ENCODE results near the gene FBXO24.

Gene FBXO24

DNA sequence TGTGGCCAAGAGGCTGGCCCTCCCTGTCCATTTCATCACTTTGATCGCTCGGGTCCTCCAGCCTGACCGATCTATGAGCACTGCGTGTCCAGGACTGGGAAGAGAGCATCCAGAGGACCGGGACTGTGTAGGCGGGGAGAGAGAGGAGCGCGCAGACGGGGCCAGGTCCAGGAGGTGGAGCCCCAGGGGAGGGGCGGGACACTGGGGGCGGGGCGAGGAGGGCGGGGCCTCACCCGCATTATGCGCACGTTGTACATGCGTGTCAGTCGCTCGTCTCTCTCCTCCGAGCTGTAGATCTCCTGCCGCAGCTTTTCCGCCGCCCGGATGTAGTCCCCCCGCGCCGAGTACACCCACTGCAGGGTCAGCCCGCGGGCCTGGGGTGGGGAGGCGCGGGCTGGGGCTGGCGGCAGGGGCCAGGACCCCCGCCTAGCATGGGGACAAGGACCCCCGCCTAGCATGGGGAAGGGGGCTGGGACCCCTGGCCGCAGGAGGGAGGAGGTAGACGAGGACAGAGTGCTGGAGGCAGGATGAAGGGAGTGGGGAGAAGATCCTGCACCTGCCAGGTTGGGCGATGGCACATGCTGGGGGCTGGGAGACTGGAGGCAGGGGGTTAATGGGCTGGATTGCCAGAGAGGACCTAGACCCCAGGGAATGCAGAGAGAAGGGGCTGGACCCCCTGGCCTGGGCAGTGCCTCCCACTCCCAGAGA lies 40.6 kb downstream of the FBXO24 start:
- DNase-seq, result no peak

GRCh38 chr7:100627238-100627549 lies 41.1 kb downstream of the FBXO24 start:
- DNase-seq, result no peak

DNA sequence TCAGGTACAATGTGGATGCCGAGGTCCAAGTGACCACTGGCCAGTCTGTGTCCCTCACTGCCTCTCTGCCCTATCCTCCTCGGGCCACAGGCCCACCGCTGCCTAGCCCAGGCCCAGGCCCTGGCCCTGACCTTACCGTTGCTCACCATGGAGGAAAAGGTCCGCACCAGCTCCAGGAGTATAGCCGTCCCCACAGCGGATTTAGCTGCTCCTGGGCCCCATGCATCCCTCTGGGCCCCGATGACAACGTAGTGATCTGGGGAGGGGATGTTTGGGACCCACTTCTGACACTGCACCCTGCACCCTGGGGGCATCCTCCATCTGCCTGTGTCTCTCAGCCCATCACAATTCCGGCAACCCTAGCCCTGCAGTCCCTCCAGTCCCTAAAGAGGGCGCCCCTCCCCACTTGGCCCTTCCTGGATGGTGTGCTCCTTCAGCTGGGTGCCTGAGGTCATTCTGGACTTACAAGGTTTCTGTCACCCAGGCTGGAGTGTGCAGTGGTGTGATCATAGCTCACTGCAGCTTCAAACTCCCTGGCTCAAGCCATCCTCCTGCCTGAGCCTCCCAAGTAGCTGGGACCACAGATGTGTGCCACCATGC lies 43.1 kb downstream of the FBXO24 start:
- DNase-seq, result no peak

- no peak for DNase-seq
These were observed 43.9 kb downstream of the FBXO24 start for GRCh38 chr7:100630066-100630465.

DNA sequence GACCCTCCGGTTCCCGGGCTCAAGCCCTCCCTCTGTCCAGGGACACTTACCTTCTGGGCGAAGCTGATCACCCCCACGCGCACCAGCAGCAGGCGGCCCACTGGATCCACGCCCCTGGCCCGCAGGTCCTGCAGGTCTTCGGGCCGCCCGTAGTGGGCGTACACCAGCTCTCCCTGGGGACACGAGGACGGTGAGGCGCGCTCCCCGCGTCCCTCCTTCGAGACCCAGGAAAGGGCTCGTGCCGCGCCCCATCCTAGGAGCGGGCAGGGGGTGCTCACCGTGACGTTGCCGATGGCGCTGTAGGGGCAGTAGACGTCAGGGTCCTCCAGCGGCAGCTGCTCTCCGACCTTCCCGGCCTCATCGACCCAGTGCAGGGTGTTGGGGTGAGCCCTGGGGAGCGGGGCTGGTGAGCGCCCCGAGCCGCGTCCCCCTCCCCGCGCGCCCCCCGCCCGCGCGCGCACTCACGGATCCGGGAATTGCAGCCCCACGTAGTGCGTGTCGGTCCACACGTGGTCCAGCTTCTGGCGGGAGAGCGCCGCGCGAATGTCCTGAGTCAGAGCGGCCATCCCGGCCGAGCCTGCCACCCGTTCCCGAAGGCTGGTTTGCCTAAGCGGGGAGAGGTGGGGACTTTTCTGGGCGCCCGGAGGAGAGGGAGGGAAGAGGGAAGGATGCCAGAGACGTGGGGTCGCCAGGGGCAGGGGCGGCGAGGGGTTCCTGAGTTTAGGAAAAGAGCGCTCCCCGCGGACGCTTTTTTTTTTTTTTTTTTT lies 47.0 kb downstream of the FBXO24 start:
- peak; percentile 71 for DNase-seq

GRCh38 chr7:100639995-100640516 lies 53.9 kb downstream of the FBXO24 start:
- DNase-seq, result no peak

GRCh38 chr7:100640517-100641440 lies 54.7 kb downstream of the FBXO24 start:
- DNase-seq, result no peak

GRCh38 chr7:100641463-100641859 lies 55.3 kb downstream of the FBXO24 start, which contains the start of gene TFR2:
Gene TFR2 (minus strand): TSS chr7:100641552. CDS start chr7:100641509, 43 bp downstream.
- DNase-seq, result no peak

GRCh38 chr7:100641860-100642533 lies 55.9 kb downstream of the FBXO24 start:
- no peak for DNase-seq

- DNase-seq, result peak; percentile 85
These were observed 56.4 kb downstream of the FBXO24 start for GRCh38 chr7:100642534-100642907.

DNA sequence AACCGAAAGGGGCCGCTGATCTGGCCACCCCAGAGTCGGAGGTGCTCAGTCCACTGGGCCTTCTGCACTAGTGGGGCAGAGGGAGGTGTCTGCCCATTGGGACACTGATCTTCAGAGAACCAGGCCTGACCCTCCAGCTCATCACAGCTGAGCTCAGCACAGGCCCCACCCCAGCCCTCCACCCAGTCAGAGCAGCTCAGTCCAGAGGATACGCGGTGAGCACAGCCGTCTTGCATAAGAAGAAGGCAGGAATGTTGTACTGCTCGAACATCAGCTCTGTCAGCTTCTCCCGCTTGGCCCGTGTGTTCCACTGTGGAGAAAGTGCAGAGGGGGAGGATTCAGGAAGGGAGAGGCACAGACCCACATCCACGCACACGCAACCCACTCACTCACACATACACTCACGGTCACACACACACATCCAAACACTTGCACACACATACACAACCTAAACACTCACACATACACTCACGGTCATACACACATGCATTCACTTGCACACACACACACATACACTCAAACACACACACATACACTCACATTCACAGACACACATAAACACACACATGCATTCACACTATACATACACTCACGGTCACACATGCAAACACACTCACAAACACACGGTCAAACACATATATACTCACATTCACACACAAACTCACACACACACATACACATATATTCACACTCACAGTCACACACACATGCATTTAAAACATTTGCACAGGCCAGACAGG lies 63.9 kb downstream of the FBXO24 start:
- DNase-seq, result no peak

Measured in NCI-H2171 treated with DMSO at 0.1 percent for 48 hours (cell line).